NCI-H510A (cell line): Measurements from ENCODE around the gene TMEM143.
"Not testable (repeated sequence)": the region's sequence is repeated elsewhere in the genome, so short reads cannot be mapped to it uniquely, and the experiment has no call there.

Source experiments
- DNase-seq: peaks from one replicate; lab custom pipeline; 2025; lab: John Stamatoyannopoulos, UW

The TMEM143 gene

DNA sequence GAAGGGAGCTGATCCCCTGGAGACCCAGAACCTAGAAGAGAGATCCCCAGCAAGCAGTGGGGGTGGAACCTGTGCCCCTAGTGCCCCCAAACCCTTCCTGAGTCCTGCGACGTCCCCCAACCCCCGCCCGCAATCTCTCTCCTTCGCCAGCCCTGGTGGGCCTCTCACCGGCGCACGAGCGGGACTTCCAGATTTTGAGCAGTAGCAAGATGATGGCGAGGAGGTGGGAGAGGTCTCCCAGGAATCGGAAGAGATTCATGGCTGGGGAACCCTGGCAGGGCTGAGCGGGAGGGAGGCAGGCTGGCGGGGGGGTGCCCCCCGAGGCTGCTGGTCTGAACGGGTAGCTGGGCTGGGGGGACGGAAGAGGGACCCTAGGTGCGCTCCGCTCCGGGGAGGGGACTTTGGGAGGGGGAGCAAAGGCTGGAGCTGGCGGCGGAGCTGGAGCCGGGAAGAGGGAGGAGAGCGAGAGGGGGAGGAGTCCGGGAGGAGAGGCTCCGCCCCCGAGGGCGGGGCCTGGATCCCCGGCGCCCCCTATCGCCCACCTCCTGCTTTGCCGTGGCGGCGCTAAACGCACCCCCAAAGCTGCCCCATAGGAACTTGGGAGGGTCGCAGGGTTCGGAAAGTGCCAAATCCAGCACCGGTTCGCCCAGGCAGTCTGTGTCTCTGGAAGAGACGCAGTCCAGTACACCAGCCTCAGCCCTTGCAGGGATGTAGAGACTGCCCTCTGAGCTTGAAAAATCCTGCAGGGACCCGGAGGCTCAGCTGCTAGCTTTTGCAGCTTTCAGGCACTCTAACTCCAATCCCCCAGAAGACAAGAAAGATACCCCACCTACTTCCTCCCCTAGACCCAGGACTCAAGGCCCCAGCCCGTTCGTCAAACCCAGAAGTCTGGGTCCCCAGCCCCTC lies 27.6 kb upstream of the TMEM143 start, which contains the start of gene KDELR1:
TSS of gene KDELR1 (minus strand) at position 452 of the 906 bp plus-strand sequence. CDS start at position 259, 193 bp downstream.
- DNase-seq: peak; percentile 23

DNA sequence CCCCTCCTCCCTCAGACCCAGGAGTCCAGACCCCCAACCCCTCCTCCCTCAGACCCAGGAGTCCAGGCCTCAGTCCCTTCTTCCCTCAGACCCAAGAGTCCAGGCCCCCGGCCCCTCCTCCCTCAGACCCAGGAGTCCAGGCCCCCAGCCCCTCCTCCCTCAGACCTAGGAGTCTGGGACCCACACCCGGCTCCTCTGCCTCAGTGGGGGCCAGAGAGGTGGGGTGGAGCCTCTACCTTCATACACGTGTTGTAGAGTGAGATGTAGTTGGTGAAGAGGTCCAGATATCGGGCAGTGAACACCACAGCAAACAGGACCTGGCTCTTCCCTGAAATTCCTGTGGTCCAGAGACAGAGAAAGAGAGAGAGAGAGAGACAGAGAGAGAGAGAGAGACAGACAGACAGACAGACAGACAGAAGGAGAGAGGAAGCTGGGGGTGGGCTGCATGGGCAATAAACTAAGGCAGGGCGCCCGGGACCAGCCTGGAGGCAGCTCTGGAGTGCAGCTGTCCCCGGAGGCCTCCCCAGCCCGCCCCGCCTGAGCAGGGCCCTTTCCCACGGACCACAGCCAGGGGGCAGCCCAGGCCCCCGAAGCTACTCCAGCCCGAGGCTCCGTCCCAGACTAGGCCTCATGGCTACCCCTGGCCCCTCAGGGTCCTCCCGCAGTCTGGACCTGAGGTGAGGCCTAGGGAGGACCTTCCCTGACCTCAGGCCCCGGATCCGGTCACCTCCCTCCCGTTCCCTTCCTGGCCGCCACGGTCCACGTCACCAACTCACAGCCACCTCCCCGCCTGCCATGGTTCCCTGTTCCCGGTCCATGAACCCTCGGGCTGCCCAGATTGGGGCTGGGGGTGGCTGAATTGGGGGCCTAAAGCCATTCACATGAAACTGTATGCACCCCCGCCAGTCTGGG lies 26.7 kb upstream of the TMEM143 start:
- peak; percentile 50 for DNase-seq

DNA sequence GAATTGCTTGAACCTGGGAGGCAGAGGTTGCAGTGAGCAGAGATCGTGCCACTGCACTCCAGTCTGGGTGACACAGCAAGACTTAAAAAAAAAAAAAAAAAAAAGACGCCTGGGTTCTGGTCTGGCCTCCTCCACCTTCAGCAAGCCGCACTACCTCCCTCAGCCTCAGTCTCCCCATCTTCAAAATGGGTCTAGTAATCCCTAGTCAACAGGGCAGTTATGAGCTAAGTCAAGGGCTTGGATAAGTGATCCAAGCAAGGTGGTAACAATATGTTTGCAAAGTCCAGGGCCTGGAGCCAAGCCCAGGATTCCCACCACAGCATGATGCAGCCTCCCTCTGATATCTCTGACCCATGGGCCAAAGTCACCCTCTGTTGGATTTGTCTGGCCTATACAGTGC lies 23.2 kb upstream of the TMEM143 start:
- no peak for DNase-seq

DNA sequence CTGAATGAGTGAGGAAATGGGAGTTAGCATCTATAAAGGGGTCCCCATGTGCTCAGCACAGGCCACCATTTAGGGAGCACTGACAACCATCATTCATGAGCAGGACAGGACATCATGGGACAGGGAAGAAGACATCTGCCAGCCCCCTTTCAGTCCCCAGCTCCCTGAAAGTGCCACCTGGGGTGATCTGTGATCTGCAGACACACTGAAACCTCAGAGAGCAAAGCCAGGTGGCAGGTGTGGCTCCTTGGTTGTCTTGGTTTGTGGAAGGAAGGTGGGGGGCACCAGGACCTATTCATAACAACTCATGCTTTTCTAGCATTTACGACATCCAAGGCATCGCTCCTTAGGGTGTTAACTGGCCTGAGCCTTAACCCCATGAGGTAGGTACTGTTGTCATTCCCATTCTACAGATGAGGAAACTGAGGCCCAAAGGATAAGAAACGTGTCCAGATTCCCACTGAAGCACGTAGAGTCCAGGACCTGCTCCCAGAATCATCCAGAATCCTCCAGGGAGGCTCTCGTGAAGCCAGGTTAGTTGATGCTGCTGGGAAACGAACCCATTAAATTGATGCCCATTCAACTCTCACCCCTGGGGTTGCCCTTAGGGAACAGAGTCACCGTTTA lies 21.8 kb upstream of the TMEM143 start:
- DNase-seq: no peak

DNA sequence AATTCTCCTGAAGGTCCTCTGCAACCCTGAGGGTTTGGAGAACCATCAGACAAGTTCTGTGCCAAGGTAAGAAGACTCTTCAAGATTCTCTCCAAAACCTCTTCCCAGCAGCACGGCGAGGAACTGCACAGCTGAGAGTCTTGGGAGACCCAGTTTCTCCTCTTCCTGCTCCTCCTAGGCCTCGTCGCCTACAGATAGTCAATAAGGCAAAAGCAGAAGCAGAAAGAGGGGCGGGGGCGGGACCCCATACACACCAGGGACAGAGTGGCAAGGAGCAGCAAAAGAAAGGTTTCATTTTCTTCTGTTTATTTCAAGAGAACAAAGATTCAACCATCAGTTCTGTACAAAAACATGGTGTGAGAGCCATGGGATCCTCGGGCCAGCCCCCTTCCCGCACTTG lies 18.5 kb upstream of the TMEM143 start:
- no peak for DNase-seq

DNA sequence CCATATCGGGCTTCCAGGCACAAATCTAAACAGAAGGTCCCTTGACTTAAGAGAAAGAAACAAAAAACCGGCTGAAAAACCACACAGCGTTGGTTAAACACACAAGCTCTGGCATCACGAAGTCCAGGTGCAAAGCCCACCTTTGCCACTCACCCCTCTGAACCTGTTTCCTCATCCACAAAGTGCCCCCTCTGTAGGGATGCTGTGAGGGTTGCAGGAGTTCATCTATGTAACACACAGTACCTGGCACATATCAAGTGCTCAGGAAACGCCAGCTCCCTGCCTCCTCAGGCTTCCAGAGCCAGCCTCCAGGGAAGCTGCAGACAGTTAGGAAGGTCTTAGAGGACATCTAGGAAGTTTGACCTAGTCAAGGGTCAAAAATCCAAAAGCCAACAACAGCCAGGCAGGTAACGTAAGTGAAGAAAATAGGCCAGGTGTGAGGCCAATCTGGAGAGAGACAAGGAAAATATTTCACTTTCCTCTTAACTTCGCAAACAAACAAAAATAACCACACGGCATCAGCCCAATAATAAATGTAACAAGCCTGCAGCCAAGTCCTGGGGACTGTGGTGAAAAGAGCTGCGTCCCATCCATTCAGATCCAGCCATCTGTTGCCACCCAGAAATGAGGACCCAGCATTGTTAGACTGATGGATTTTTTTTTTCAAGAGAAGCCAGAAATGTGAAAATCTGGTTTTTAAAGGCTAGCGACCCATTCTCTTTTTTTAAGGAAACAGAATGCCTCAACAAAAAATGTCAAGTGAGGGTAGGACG lies 17.6 kb upstream of the TMEM143 start:
- DNase-seq: no peak

DNA sequence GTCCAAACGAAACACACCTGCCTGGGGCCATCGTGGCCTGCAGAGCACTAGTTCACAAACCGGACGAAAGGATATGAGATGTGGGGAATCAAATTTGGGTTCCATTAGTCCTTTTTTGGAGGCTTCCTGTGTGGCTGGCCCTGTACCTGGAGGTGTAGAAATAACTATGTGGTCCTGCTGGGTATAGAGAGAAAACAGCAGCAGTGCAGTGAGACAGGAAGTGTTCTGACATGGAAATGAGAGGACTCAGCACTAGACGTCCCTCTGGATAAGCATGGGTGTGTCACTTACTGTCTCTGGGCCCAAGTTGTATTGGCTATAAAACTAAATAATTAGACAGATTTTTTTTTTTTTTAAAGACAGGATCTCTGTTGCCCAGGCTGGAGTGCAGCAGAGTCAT lies 15.3 kb upstream of the TMEM143 start:
- no peak for DNase-seq

DNA sequence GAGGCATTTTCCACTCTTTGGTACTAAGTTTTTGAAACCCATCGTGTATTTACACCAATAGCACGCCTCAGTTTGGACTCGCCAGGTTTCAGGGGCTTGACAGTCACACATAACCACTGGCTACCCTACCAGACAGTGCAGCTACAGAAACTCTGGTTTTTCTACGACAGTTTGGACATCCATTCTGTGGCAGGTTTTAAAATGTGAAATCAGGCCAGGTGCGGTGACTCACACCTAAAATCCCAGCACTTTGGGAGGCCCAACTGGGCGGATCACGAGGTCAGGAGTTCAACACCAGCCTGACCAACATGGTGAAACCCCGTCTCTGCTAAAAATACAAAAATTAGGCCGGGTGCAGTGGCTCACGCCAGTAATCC lies 14.4 kb upstream of the TMEM143 start:
- no peak for DNase-seq

DNA sequence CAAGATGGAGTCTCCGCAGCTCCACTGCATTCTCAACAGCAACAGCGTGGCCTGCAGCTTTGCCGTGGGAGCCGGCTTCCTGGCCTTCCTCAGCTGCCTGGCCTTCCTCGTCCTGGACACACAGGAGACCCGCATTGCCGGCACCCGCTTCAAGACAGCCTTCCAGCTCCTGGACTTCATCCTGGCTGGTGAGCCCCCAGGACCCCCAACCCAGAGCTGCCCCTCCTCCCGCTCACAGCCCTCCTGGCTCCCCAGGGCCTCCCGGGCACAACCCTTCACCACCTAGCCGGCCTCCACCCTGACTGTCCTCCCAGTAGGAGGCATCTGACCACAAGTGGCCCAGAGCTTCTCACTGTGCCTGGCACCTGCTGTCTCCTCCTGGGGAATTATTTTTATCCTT lies 9.8 kb upstream of the TMEM143 start:
- DNase-seq: no peak

DNA sequence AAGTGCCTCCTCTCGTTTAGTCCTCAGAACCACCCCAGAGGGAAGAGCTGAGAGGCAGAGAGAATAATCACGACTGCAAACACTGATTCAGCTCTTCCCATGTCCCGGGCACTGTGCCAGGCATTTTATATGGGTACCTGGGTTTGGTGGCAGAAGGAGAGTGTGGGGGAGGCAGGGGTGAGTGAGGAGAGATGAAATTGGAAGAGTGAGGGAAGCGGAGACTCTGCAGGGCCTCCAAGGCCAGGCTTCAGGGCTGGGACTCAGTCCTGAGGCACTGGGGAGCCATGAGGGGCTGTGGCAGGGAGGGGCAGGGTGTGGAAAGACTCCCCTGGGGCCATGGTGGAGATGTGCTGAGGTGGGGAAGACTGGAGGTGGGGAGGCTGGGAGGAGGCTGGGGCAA lies 9.2 kb upstream of the TMEM143 start:
- peak; percentile 69 for DNase-seq

DNA sequence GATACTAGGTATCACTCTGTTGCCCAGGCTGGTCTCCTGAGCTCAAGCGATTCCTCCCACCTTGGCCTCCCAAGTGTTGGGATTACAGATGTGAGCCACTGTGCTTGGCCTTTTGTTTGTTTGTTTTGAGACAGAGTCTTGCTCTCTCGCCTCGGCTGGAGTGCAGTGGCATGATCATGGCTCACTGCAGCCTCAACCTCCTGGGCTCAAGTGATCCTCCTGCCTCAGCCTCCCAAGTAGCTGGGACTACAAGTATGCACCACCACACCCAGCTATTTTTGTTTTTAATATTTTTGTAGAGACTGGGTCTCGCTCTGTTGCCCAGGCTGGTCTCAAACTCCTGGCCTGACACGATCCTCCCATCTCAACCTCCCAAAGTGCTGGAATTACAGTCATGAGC lies 8.0 kb upstream of the TMEM143 start:
- not testable (repeated sequence) for DNase-seq

DNA sequence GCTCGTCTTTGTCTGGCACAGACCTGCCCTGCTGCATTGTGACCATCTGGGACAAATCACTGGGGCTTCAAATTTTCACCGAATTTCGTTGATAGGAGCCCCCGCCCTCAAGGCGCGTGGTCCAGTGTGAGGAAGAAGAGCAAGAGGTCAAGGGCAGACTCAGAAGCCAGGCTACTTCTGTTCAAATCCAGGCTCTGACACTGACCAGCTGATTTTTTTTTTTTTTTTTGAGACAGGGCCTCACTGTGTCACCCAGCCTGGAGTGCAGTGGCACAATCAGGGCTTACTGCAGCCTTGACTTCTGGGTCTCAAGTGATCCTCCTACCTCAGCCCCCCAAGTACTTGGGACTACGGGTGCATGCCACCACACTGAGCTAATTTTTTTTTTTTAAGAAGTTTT lies 7.6 kb upstream of the TMEM143 start:
- no peak for DNase-seq

DNA sequence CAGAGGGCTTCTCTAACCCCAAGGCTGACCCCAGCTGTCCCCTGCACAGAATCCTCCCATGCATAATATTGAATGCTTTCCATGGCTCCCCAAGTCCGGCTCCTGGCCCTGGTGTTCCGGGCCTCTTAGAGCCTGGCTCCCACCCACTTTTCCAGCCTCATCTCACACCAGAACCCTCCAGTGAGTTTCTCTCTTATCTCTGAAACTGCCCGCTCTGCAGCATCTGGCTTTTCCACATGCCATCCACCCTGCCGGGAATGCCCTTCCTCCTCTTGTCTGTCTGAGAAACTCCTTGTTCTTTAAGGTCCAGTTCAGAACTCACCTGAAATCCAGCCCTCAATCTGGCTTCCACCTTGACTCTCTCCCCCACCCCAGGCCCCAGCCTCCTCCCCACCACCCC lies 7.2 kb upstream of the TMEM143 start:
- no peak for DNase-seq

DNA sequence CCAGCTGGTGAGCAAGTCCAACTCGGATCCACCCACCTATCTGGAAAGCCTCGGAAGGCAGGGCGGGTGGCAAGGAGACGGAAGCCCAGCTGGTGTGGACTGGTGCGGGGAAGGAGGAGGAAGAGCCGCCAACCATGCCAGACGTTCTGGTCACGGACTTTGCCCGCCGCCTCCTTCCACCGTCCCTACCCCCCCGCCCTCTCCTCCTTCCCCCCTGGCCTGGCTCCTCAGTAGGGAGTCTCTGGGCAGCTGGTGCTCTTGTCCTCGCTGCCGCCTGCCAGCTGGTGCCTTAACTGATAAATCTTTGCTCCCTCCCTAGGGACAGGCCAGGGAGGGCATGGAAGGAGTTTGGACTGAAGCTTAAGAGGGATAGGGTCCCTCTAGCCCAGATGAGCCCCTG lies 5.2 kb upstream of the TMEM143 start:
- peak; percentile 39 for DNase-seq

DNA sequence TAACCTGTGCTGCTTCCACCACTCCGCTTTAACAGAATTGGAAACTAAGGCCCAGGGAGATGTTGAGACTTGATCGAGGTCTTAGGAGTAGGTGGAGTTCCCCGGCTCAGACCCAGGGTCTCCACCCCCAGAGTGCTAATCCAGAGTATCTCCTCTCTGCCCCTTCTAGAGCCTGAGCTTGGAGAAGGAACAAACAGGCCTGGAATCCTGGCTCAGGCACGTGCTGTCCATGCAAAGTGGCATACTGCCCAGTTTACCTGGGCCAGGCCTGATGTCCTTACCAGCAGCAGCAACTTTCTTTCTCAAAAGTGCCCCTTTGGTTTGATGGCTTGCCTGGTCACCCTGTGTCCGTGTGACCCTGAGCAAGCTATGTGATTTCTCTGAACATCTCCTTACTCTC lies 4.1 kb upstream of the TMEM143 start:
- DNase-seq: no peak

DNA sequence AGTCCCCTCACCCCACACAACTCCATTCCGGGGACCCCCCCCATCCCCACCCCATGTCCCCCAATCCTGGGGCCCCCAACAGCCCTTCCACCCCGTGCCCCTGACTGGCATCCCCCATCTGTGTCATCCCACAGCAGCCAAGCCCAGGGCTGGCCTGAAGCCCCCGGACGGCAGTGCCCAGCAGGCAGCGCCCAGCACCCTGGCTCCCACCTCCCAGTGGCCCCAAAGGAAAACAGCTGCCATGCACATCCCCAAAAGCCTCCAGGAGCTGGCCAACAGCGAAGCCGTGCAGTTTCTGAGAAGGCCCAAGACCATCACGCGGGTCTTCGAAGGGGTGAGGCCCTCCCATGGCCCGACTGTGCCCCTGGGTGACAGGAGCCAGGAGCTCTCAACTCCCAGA lies 1.9 kb upstream of the TMEM143 start:
- no peak for DNase-seq

DNA sequence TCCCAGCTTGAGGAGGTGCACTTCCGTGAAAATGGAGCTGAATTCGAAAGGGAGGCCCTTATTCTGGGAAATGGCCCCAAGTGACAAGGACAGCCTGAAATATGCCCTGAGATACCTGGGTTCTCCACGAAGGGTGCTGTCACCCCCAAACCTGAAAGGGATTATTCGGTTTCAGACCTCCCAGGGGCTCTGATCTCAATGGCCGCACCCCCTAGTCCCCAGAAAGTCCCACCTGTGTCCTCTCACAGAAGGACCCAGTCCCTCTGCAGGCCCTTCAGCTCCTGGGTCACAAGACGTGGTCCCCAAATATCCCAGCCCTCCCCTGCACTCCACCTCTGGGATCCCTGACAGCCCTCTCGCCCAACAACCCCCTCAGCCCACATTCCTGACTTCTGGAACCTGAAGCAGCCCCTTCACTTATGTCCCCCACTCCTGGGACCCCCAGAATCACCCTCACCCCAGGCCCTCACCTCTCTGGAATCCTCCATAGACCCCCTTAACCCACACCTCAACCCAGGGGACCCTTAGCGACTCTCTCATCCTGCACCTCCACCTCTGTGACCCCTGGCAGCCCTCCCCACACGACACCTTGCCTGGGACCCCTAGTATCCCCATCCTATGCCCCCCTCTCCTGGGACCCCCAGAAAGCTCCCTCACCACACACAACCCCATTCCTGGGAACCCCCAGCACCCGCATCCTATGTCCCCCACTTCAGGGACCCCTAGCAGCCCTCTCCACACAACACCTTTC lies 1.0 kb upstream of the TMEM143 start:
- no peak for DNase-seq

DNA sequence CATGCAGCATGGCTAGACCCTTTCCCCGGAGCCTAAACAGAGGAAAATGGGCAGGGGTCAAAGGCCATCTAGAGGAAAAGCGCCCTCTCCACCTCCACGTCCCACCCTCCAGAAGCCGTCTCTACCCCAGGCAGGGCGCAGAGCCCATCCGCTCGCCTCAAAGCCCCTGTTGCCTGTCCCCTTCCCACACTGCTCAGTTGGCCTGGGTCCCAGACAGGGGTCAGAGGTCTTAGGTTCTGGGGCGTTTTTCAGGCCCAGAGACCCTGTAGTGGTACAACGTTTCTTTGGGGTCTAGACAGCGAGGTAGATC lies 285 bp downstream of the TMEM143 start:
- DNase-seq: no peak

DNA sequence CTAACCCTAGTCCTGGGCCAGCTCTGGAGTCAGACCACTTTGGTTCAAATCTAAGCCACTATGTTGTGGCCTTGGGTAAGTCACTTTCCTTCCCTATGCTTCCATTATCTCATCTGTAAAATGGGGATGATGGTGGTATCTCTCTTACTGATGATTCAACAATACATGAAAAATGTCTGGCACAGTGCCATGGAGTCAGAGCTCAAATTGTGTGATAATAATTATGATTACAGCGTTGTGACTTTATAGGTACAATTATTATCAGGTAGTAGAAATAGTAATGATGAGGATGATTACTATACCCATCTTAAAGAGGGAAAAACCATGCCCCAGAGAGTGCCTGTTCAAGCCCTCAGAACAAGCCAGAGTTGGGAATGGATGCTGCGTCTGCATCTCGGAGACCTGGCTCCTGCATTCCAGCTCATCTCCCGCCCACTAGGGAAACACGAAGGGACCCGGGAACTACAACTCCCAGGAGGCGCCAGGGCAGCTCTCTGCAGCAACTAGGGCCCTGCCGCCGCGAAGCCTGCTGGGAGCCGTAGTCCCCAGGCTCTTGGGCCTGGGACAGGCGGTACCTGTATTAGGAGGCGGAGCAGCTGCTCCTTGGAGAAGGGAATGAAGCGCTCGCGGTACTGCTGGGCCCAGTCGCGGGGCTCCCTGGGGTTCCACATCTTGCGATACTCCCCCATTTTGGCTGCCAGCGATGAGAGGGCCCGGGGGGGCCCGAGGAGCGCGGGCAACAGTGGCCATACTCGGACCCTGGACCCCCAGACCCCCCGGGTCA lies 832 bp downstream of the TMEM143 start:
- DNase-seq: peak; percentile 96

DNA sequence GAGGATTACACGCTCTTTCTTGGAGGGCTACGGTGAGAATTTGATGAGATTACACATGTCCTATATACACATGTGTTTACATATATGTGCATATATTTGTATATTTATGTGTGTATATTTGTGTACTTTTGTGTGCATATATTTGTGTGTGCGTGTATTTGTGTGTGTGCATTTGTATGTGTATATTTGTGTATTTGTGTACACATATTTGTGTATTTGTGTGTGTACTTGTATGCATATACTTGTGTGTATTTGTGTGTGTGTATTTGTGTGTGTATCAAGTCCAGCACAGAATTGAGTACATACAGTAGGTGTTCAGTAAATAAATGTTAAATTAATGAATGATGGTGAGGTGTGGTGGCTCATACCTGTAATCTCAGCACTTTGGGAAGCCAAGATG lies 1.8 kb downstream of the TMEM143 start:
- DNase-seq: no peak
